SK-N-MC (cell line): ENCODE data around the gene GTF3A.

ENCODE experiments used
- EZH2 ChIP-seq: fragments of 200-600 bp; sonication (generic); IDR thresholded peaks from one replicate; pipeline ENCODE4 v1.6.1; 2017; ENCODE audit warnings: antibody characterized with exemption
- POLR2AphosphoS5 ChIP-seq: IDR thresholded peaks from 2 replicates; pipeline ENCODE4 v1.6.1; 2012; ENCODE audit warnings: mild to moderate bottlenecking, low read depth, low read length, borderline replicate concordance

- TF ChIP-seq POLR2AphosphoS5 (no peak), EZH2 (no peak)
Measured at GRCh38 chr13:27483421-27483820, 59.0 kb downstream of the GTF3A start.
